T-cell (primary cell): ENCODE data around the gene CLASRP. TPM values are rescaled to one million over a fixed set of nuclear protein-coding genes. Genes with fewer than 3 reads are reported as not detected.

Source experiments
- ATAC-seq, 4 experiments: fragments of 200-7000 bp in 3 of 4; fragments of 150-1000 bp in 1 of 4; cut with Tn5 transposase; replicated peaks in 1 of 4; 1 replicate in 3 of 4; 2 replicates in 1 of 4; pipeline ENCODE4 v1.10.0; 2021; ENCODE audit warnings: moderate library complexity in 3 of 4, mild to moderate bottlenecking in 2 of 4, moderate number of reproducible peaks in 1 of 4
- CTCF ChIA-PET, 2 donors: fragments of 300-600 bp; sonication (Branson Sonifier 250); formaldehyde crosslinking; loops; one replicate each; lab custom pipeline; 2022; ENCODE audit warnings: antibody characterized with exemption in 2 of 2; lab: Charles Lee
- POLR2A ChIA-PET, 2 donors: fragments of 300-600 bp; sonication (Branson Sonifier 250); formaldehyde crosslinking; loops; one replicate each; lab custom pipeline; 2022; ENCODE audit warnings: antibody characterized with exemption in 2 of 2; lab: Charles Lee
- DNase-seq, 35 experiments: peaks; one replicate each; pipeline versions ENCODE4 v3.0.0 to v3.0.0-alpha.2; 2013 to 2023
- H3K27ac ChIP-seq: one replicate; pipeline ENCODE4 v1.5.1; 2013; ENCODE audit warnings: low read length
- H3K27me3 ChIP-seq, 2 experiments: replicated peaks in 1 of 2; 1 replicate in 1 of 2; 2 replicates in 1 of 2; pipeline versions ENCODE4 v1.6.1 to v1.7.0; 2013; ENCODE audit warnings: low read length in 1 of 2, mixed read lengths in 1 of 2; ENCODE audit not compliant: control insufficient read depth in 2 of 2, insufficient read depth in 2 of 2; ENCODE audit errors: extremely low read depth in 1 of 2
- H3K36me3 ChIP-seq, 2 donors: 1 replicate in 1 of 2; 2 replicates in 1 of 2; pipeline versions ENCODE4 v1.6.1 to v1.7.0; 2013; ENCODE audit warnings: low read length in 1 of 2; ENCODE audit not compliant: control insufficient read depth in 2 of 2, insufficient read depth in 1 of 2; ENCODE audit errors: extremely low read depth in 1 of 2
- H3K4me1 ChIP-seq, 2 experiments: 1 replicate in 1 of 2; 2 replicates in 1 of 2; pipeline versions ENCODE4 v1.6.1 to v1.7.0; 2013; ENCODE audit warnings: low read length in 2 of 2, mixed read lengths in 1 of 2; ENCODE audit not compliant: insufficient read depth in 2 of 2, control insufficient read depth in 1 of 2; ENCODE audit errors: extremely low read depth in 1 of 2
- H3K4me3 ChIP-seq, 2 donors: 1 replicate in 1 of 2; 2 replicates in 1 of 2; pipeline versions ENCODE4 v1.5.1 to v1.7.0; 2013; ENCODE audit warnings: mild to moderate bottlenecking in 2 of 2, low read length in 1 of 2, moderate library complexity in 1 of 2; ENCODE audit not compliant: control insufficient read depth in 1 of 2; ENCODE audit errors: extremely low read depth in 1 of 2
- H3K9me3 ChIP-seq: 2 replicates; pipeline ENCODE4 v1.7.0; 2013
- H3K27ac Mint-ChIP-seq, 2 donors: one replicate each; pipeline ENCODE4 v1.8.0; 2020 to 2021; ENCODE audit warnings: mild to moderate bottlenecking in 2 of 2, mixed read lengths in 2 of 2
- H3K27me3 Mint-ChIP-seq, 2 donors: one replicate each; pipeline ENCODE4 v1.8.0; 2021 to 2022; ENCODE audit warnings: mixed read lengths in 2 of 2
- H3K36me3 Mint-ChIP-seq: one replicate; pipeline ENCODE4 v1.8.0; 2021; ENCODE audit warnings: mixed read lengths
- H3K4me1 Mint-ChIP-seq, 3 donors: one replicate each; pipeline ENCODE4 v1.8.0; 2020 to 2022; ENCODE audit warnings: mixed read lengths in 3 of 3, mild to moderate bottlenecking in 1 of 3
- H3K4me3 Mint-ChIP-seq, 3 donors: one replicate each; pipeline ENCODE4 v1.8.0; 2020 to 2022; ENCODE audit warnings: mild to moderate bottlenecking in 3 of 3, mixed read lengths in 3 of 3, moderate library complexity in 3 of 3
- H3K9me3 Mint-ChIP-seq, 3 donors: one replicate each; pipeline ENCODE4 v1.8.0; 2020 to 2022; ENCODE audit warnings: mixed read lengths in 3 of 3
- WGBS: methylation state at CpG from one replicate; pipeline ENCODE4 v1.1.5; 2013; ENCODE audit warnings: missing lambda C conversion rate; ENCODE audit not compliant: insufficient coverage; 5-methylcytosine and 5-hydroxymethylcytosine counted together
- total RNA-seq, 35 experiments: library from RNA in 6 of 35; stranded (reverse) in 6 of 35; fragments of 120-200 nt in 1 of 35; gene quantifications; one replicate each; pipeline versions ENCODE4 v1.2.1 to v1.2.4 and lab custom pipeline; 2013 to 2026

The CLASRP gene
- total RNA-seq, 5 donors from 2014 or later (not counting 1 experiment from before 2014, with no cell fraction given), result 141 to 153 (median 149) TPM

DNA sequence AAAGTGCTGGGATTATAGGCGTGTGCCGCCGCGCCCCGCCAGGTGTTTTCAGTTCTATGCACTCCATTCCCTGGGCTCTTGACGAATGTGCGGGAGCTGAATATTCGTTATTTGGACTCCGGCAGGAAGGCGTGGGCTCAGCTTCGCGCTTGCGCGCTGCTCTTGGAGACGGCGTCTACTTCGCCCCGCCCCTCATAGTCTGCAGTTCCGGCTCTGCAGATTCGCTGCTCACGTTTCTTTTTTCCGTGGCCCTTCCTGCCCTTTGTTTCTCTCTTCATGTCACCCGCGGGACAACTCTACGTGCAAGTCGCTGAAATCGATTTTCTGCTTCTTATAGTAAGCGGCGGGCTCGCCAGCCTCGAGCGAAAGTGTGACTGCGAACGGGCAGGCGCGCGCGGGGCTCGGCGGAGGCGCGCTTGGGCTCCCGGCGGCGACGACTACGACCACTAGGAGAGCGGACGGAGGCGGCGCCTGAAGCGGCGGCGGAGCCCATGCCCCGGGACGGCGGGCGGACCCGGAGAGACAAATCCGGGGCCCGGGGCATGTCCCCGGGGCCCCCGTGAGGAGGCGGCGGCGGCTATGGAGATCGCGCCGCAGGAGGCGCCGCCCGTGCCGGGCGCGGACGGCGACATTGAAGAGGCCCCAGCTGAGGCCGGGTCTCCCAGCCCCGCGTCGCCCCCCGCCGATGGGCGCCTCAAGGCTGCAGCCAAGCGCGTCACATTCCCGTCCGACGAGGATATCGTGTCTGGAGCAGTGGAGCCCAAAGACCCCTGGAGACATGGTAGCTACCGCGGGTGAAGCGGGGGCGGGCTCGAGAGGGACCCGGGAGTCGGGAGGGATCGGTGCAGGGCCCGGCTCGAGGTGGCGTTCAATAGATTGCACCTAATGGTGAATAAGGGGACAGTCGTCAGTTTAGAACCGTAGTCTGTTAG, 54.2 kb downstream of the CLASRP start, which contains the start of gene PPP1R37:
PPP1R37 (plus strand) TSS at position 433 of the 932 bp plus-strand sequence; CDS start at position 580, 147 bp downstream.
- peaks cover 74 to 78% (median 74%) of the 10 kb centered on the region in 3 donors for H3K4me1 Mint-ChIP-seq
- peaks cover 28 to 91% of the 10 kb centered on the region in 2 experiments for H3K4me1 ChIP-seq

DNA sequence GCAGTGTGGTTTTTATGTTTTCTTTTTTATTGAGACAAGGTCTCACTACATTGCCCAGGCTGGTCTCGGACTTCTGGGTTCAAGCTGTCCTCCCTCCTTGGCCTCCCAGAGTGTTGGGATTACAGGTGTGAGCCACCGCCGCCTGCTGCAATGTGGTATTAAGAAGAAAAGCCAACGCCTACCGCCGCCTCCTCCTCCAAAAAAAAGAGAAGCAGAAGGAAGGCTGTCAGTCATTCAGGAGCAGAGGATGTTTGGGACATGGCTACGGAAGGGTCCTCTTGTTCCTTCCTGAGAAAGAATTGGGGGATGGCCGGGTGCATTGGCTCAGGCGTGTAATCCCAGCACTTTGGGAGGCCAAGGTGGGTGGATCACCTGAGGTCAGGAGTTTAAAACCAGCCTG, 55.3 kb downstream of the CLASRP start:
- Mint-ChIP-seq H3K36me3 (peaks cover 8% of the 10 kb centered on the region), H3K4me1 (peaks cover 76 to 79% (median 77%) of the 10 kb centered on the region in 3 donors), H3K9me3 (no peaks in the 10 kb centered on the region), H3K27me3 (no peaks in the 10 kb centered on the region), H3K27ac (peak overlapping the region; percentile 48 to 64), H3K4me3 (peak overlapping the region; percentile 93 to 98 (median 96))
- H3K36me3 ChIP-seq, result peaks cover 6% of the 10 kb centered on the region in 2 donors
- no peaks in the 10 kb centered on the region for H3K9me3 ChIP-seq
- no peak for DNase-seq
- peaks cover 0 to 2% of the 10 kb centered on the region in 2 experiments for H3K27me3 ChIP-seq
- ChIA-PET POLR2A (interaction anchor here in 1 of 2 donors (0.6 kb wide), 1 partner anchor 138 kb away, joined by 4 read pairs; no protein-coding TSS in a partner anchor), CTCF (no interaction called here)
- peak overlapping the region; percentile 76 to 94 for H3K4me3 ChIP-seq
- H3K27ac ChIP-seq, result no peak overlapping the region
- peaks cover 28 to 90% of the 10 kb centered on the region in 2 experiments for H3K4me1 ChIP-seq
- WGBS, result 86% methylated on average over 4 of the region's 9 CpGs
- no peak for ATAC-seq

More for the DNA sequence above, 54.2 kb downstream of the CLASRP start, which contains the start of gene PPP1R37:
- Histone ChIP-seq H3K36me3 (peaks cover 6 to 8% of the 10 kb centered on the region in 2 donors), H3K9me3 (no peaks in the 10 kb centered on the region), H3K27ac (peak within 1 kb of the TSS; percentile 85), H3K4me3 (peak within 1 kb of the TSS; percentile 76 to 94), H3K27me3 (peaks cover 0 to 2% of the 10 kb centered on the region in 2 experiments)
- WGBS, result under 1% methylated on average over 103 of the region's 103 CpGs
- ATAC-seq, result peak; percentile 74 to 83 (median 80)
- CTCF ChIA-PET, result interaction anchor here in 1 of 2 donors (0.6 to 2.7 kb wide), 8 partner anchors 10 to 85 kb away, joined by 3 to 16 read pairs (median 4); partner anchors contain the start of genes BLOC1S3, GEMIN7 and TRAPPC6A
- Mint-ChIP-seq H3K4me3 (peak within 1 kb of the TSS; percentile 93 to 98 (median 96)), H3K36me3 (peaks cover 8% of the 10 kb centered on the region), H3K9me3 (no peaks in the 10 kb centered on the region), H3K27ac (peak within 1 kb of the TSS; percentile 97 to 99), H3K27me3 (no peaks in the 10 kb centered on the region)
- POLR2A ChIA-PET, result no interaction called here
- peak; percentile 81 to 96 (median 90) for DNase-seq

DNA sequence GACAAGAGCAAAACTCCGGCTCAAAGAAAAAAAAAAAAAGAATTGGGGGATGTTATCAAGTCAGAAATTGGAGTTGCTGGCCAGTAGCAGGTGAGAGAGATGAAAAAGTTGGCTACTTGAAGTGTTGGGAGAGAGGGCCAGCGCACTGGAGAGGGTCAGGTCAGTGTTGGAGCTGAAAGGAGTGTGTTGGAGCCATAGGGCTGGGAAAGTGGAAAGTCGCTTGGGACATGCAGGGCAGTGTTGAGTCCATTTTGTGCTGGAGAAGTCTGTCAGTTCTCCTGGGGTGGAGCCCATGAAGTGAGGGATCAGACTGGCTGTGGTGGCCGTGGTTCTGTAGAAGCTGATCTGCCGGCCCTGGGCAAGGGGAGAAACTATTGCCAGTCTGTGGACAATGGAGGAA, 55.9 kb downstream of the CLASRP start:
- Mint-ChIP-seq H3K9me3 (no peaks in the 10 kb centered on the region), H3K36me3 (peaks cover 8% of the 10 kb centered on the region), H3K27ac (peak overlapping the region in 1 of 2 donors; percentile 69), H3K27me3 (no peaks in the 10 kb centered on the region), H3K4me1 (peaks cover 78 to 81% (median 78%) of the 10 kb centered on the region in 3 donors), H3K4me3 (peak overlapping the region; percentile 93 to 98 (median 96))
- no peaks in the 10 kb centered on the region for H3K9me3 ChIP-seq
- no peak overlapping the region for H3K27ac ChIP-seq
- POLR2A ChIA-PET, result interaction anchor here in 1 of 2 donors (0.6 kb wide), 1 partner anchor 139 kb away, joined by 4 read pairs; no protein-coding TSS in a partner anchor
- peaks cover 0 to 2% of the 10 kb centered on the region in 2 experiments for H3K27me3 ChIP-seq
- CTCF ChIA-PET, result no interaction called here
- ATAC-seq, result no peak
- no peak overlapping the region for H3K4me3 ChIP-seq
- WGBS, result 90% methylated on average over 5 of the region's 5 CpGs
- peaks cover 28 to 89% of the 10 kb centered on the region in 2 experiments for H3K4me1 ChIP-seq
- no peak for DNase-seq
- peaks cover 6 to 8% of the 10 kb centered on the region in 2 donors for H3K36me3 ChIP-seq

DNA sequence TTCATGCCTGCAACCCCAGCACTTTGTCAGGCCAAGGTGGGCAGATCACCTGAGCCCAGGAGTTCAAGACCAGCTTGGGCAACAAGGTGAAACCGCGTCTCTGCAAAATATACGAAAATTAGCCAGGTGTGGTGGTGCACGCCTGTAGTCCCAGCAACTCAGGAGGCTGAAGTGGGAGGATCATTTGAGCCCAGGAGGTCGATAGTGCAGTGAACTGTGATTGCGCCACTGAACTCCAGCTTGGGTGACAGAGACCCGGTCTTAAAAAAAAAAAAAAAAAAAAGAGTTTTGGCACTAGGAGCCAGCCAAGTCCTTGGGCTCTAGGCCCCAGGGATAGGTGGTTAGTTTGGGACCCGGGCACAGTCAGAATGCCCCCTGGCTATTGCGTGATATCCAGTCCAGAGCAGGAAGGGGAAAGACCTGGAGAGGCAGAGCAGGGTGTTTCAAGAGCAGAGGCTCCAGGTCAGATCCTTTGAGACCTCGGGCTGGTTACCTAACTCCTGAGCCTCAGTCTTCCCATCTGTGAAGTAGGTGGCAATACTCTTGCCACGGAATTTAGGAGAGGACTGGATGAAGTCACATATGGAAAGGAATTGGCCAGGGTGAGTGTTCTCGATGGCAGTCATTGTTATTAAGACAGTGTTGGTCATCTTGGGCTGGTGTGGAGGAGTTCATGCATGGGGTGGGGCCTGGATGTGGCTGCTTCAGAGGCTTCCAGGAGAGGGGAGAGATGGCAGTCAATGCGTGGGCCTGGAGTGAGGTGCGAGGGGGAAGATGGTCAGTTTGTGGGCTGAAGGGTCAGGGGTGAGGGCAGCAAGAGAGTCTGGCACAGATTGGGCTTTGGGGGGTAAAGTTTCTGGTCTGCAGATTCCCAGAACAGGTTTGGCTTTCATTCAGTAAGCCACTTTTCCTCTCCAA, 56.9 kb downstream of the CLASRP start:
- H3K27me3 ChIP-seq, result peaks cover 0 to 2% of the 10 kb centered on the region in 2 experiments
- CTCF ChIA-PET, result no interaction called here
- Mint-ChIP-seq H3K4me3 (peak overlapping the region; percentile 28 to 98 (median 31)), H3K4me1 (peaks cover 80 to 85% (median 84%) of the 10 kb centered on the region in 3 donors), H3K9me3 (no peaks in the 10 kb centered on the region), H3K27me3 (no peaks in the 10 kb centered on the region), H3K36me3 (peaks cover 4% of the 10 kb centered on the region), H3K27ac (peak overlapping the region; percentile 2 to 28)
- no peak overlapping the region for H3K27ac ChIP-seq
- no peak overlapping the region for H3K4me3 ChIP-seq
- no peak for DNase-seq
- H3K36me3 ChIP-seq, result peaks cover 3 to 5% of the 10 kb centered on the region in 2 donors
- H3K9me3 ChIP-seq, result no peaks in the 10 kb centered on the region
- 92% methylated on average over 10 of the region's 14 CpGs for WGBS
- POLR2A ChIA-PET, result no interaction called here
- ATAC-seq, result no peak
- H3K4me1 ChIP-seq, result peaks cover 28 to 80% of the 10 kb centered on the region in 2 experiments

DNA sequence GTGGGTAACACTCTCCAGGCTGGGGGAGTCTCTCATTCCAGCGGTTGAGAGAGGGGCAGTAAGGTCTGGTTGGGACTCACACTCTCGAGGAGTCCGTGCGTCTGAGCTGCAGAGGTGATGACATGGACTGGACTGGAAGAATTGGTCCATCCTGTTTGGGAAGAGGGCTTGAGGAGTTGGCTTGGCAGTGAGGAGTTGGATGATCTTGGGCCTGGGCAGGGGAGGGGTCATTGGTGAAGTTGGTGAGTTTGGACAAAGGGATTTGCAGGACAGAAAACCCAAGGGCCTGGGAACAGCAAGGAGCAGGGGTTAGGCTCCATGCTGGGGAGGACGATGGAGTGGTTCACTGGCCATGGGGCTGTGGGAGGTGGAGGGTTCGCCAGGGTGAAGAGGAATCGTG, 57.9 kb downstream of the CLASRP start:
- Histone ChIP-seq H3K27me3 (peaks cover 0 to 2% of the 10 kb centered on the region in 2 experiments), H3K9me3 (no peaks in the 10 kb centered on the region), H3K4me3 (no peak overlapping the region), H3K4me1 (peaks cover 28 to 77% of the 10 kb centered on the region in 2 experiments), H3K27ac (no peak overlapping the region), H3K36me3 (peaks cover 3 to 5% of the 10 kb centered on the region in 2 donors)
- Mint-ChIP-seq H3K9me3 (no peaks in the 10 kb centered on the region), H3K36me3 (no peaks in the 10 kb centered on the region), H3K4me1 (peaks cover 83 to 87% (median 85%) of the 10 kb centered on the region in 3 donors), H3K27me3 (no peaks in the 10 kb centered on the region), H3K4me3 (peak overlapping the region in 1 of 3 donors; percentile 98), H3K27ac (peak overlapping the region; percentile 56 to 66)
- ChIA-PET POLR2A (no interaction called here), CTCF (no interaction called here)
- DNase-seq (no peak), ATAC-seq (no peak)
- 97% methylated on average over 7 of the region's 7 CpGs for WGBS
